ENCODE results near the gene LRRC56.

The LRRC56 gene

DNA sequence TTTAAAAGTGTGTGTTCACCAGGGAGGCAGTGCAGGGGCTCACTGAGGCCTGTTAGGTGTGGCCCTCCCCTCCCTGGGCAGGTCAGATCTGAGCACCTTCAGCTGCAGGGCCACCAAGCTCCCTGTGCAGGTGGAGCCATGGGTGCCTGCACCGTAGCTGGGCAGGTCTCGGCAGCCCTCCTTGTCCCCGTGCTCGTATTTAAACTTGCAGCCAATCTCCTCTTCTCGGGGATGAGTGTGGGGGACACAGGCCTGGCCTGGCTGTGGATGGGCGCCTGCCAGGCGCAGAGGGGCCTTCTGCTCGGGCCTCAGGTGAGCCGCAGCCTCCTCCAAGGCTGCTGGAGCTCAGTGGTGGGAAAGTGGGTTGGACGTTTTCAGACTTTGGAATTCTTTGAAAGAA lies 58.1 kb downstream of the LRRC56 start:
- WGBS, 2 experiments (ENCODE audit: insufficient coverage in 2 of 2): 98% methylated on average over 10 of the region's 10 CpGs
- Histone ChIP-seq H3K36me3 (ENCODE audit: control insufficient read depth, insufficient read depth, low read length) (peaks cover 93% of the 10 kb centered on the region), H3K4me1 (ENCODE audit: control insufficient read depth, insufficient read depth, low read length, poor library complexity, severe bottlenecking) (no peaks in the 10 kb centered on the region), H3K27ac (ENCODE audit: low read depth, low read length, severe bottlenecking) (no peak overlapping the region), H3K4me3 (ENCODE audit: extremely low read depth, insufficient read depth, low read length, poor library complexity, severe bottlenecking) (no peak overlapping the region), H3K9me3 (ENCODE audit: control insufficient read depth, low read length) (no peaks in the 10 kb centered on the region)

DNA sequence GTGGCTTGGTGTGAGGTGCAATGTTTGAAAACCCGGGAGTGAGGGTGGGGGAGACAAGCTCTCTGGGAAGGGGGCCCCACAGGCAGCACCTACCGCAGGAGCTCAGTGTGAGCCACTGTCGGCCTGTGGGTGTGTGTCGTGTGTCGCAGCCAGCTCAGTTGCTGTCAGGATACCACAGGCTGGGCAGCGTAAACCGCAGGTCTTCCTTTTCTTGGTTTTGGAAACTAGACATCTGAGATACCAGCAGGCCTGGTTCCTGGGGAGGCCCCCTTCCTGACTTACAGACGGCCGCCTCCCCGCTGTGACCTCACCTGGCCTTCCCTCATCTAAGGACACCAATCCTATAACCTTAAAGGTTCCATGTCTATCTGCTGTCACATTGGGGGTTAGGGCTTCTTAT lies 59.0 kb downstream of the LRRC56 start:
- Histone ChIP-seq H3K27ac (ENCODE audit: low read depth, low read length, severe bottlenecking) (no peak overlapping the region), H3K4me3 (ENCODE audit: extremely low read depth, insufficient read depth, low read length, poor library complexity, severe bottlenecking) (no peak overlapping the region), H3K36me3 (ENCODE audit: control insufficient read depth, insufficient read depth, low read length) (peaks cover 91% of the 10 kb centered on the region), H3K4me1 (ENCODE audit: control insufficient read depth, insufficient read depth, low read length, poor library complexity, severe bottlenecking) (no peaks in the 10 kb centered on the region), H3K9me3 (ENCODE audit: control insufficient read depth, low read length) (no peaks in the 10 kb centered on the region)
- 99 to 100% methylated on average over 7 to 10 of the region's 10 CpGs for WGBS, 2 experiments (ENCODE audit: insufficient coverage in 2 of 2)

DNA sequence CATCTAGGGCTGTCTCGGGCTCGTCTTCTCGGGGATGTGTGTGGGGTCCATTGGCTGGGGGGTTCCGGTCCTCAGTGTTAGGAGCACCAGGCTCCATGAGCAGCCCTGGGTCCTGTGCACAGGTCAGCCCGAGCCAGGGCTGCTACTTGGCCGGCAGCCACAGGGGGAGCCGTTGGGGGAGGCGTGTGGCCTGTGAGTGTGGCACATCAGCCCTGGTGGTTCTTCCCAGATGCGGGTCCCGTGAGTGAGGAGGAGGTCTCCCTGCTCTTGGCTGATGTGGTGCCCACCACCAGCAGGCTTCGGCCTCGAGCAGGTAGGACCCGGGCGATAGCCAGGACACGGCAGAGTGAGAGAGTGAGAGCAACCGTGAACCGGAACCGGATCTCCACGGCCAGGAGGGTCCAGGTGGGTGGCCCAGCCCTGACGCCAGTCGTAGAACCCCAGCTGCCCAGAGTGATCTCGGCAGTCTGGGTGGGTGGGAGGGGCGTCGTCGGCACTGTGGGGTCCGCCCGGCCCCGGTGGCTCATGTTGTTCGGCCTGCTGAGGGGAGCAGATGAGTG lies 59.9 kb downstream of the LRRC56 start:
- 96 to 97% methylated on average over 23 to 29 of the region's 29 CpGs for WGBS, 2 experiments (ENCODE audit: insufficient coverage in 2 of 2)
- Histone ChIP-seq H3K9me3 (ENCODE audit: control insufficient read depth, low read length) (no peaks in the 10 kb centered on the region), H3K27ac (ENCODE audit: low read depth, low read length, severe bottlenecking) (no peak overlapping the region), H3K4me1 (ENCODE audit: control insufficient read depth, insufficient read depth, low read length, poor library complexity, severe bottlenecking) (no peaks in the 10 kb centered on the region), H3K4me3 (ENCODE audit: extremely low read depth, insufficient read depth, low read length, poor library complexity, severe bottlenecking) (no peak overlapping the region), H3K36me3 (ENCODE audit: control insufficient read depth, insufficient read depth, low read length) (peaks cover 92% of the 10 kb centered on the region)

DNA sequence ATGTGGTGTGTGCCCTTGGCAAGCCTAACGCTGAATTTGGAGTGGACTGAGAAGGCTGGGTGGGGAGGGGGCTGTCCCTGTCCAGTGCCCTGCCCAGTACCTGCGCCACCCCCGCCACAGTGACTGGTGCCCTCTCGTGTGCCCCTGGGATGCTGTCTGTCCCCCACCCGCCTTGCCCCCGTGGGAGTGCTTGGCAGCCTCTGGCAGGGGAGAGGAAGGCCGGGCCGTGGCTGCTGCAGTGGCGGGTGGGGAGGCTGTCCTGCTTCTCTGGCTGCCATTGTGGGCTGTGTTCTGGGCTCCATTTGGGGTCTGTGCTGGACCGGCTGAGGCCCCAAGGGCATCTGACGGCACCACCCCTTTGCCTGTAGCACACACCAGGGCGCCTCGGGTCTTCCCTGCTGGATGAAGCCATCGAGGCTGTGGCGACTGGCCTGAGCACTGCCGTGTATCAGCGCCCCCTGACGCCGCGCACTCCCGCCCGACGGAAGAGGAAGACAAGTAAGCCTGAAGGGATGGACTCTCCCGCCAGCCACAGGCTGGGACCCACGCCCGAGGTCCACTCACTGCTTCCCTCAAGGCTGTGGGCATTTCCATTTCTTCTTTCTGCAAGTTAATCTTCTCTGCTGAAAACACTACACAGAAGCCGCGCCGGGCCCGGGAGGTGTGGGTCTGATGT lies 60.8 kb downstream of the LRRC56 start:
- Histone ChIP-seq H3K4me3 (ENCODE audit: extremely low read depth, insufficient read depth, low read length, poor library complexity, severe bottlenecking) (no peak overlapping the region), H3K9me3 (ENCODE audit: control insufficient read depth, low read length) (no peaks in the 10 kb centered on the region), H3K36me3 (ENCODE audit: control insufficient read depth, insufficient read depth, low read length) (peaks cover 92% of the 10 kb centered on the region), H3K4me1 (ENCODE audit: control insufficient read depth, insufficient read depth, low read length, poor library complexity, severe bottlenecking) (no peaks in the 10 kb centered on the region), H3K27ac (ENCODE audit: low read depth, low read length, severe bottlenecking) (no peak overlapping the region)
- 95 to 96% methylated on average over 23 to 27 of the region's 30 CpGs for WGBS, 2 experiments (ENCODE audit: insufficient coverage in 2 of 2)

DNA sequence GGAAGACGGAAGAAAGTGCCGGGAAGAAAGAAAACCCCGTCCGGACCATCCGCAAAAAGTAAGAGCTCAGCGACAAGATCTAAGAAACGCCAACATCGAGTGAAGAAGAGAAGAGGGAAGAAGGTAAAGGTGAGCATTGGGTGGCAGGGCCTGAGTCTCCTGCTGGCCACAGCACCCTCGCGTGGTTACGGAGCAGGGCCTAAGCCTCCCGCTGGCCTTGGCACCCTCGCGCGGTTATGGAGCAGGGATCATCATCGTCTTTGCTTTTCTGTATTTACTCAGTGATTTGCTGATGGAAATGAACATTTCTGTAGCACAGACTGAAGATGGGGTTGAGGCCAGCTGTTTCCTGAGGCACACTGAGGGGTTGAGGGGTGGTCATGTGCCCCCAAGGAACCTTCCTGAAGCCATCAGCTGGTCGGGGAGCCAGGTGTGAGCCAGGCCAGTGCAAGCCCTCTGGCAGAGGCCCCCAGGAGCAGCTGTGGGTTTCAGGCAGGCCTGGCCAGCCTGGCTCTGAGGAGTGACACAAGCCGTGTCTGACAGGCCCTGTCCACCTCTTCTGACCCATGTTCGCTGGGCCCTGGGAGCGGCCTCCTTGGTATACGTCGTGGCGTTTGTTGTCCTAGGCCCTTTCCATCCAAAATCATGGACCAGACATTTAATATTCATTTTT lies 64.4 kb downstream of the LRRC56 start:
- Histone ChIP-seq H3K27ac (ENCODE audit: low read depth, low read length, severe bottlenecking) (no peak overlapping the region), H3K4me1 (ENCODE audit: control insufficient read depth, insufficient read depth, low read length, poor library complexity, severe bottlenecking) (no peaks in the 10 kb centered on the region), H3K36me3 (ENCODE audit: control insufficient read depth, insufficient read depth, low read length) (peaks cover 90% of the 10 kb centered on the region), H3K4me3 (ENCODE audit: extremely low read depth, insufficient read depth, low read length, poor library complexity, severe bottlenecking) (no peak overlapping the region), H3K9me3 (ENCODE audit: control insufficient read depth, low read length) (no peaks in the 10 kb centered on the region)
- 94 to 98% methylated on average over 12 to 23 of the region's 23 CpGs for WGBS, 2 experiments (ENCODE audit: insufficient coverage in 2 of 2)

DNA sequence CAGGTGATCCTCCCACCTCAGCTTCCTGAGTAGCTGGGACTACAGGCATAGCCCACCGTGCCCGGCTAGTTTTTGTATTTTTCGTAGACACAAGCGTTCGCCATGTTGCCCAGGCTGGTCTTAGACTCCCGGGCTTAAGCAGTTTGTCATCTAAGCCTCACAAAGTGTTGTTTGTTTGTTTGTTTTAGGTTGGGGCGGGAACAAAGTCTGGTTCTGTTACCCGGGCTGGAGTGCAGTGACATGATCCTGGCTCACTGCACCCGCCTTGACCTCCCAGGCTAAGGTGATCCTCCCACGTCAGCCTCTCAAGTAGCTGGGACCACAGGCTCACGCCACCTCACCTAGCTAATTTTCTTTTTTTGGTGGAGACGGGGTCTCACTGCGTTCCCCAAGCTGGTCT lies 65.8 kb downstream of the LRRC56 start:
- H3K27ac ChIP-seq (ENCODE audit: low read depth, low read length, severe bottlenecking): no peak overlapping the region
- peaks cover 92% of the 10 kb centered on the region for H3K36me3 ChIP-seq (ENCODE audit: control insufficient read depth, insufficient read depth, low read length)
- 95 to 98% methylated on average over 10 to 11 of the region's 13 CpGs for WGBS, 2 experiments (ENCODE audit: insufficient coverage in 2 of 2)
- H3K4me1 ChIP-seq (ENCODE audit: control insufficient read depth, insufficient read depth, low read length, poor library complexity, severe bottlenecking): no peaks in the 10 kb centered on the region
- H3K9me3 ChIP-seq (ENCODE audit: control insufficient read depth, low read length): no peaks in the 10 kb centered on the region
- H3K4me3 ChIP-seq (ENCODE audit: extremely low read depth, insufficient read depth, low read length, poor library complexity, severe bottlenecking): no peak overlapping the region
